HG02798 (cell line): Measurements from ENCODE around the gene ARHGAP33.

Experiments used
- ATAC-seq: cut with Tn5 transposase; IDR thresholded peaks from one replicate; pipeline ENCODE4 v1.9.1; 2021; ENCODE audit warnings: mild to moderate bottlenecking; ENCODE audit not compliant: unreplicated experiment, poor library complexity

Gene ARHGAP33

GRCh38 chr19:35775298-35776101 is at the start of gene ARHGAP33:
ARHGAP33 (plus strand) TSS chr19:35775564; CDS start chr19:35775659, 95 bp downstream.
- ATAC-seq = peak; percentile 98

GRCh38 chr19:35727053-35727955 is 48.1 kb upstream of the ARHGAP33 start:
- no peak for ATAC-seq

GRCh38 chr19:35727956-35728706 is 47.2 kb upstream of the ARHGAP33 start:
- ATAC-seq = no peak

- ATAC-seq = no peak
Observed at GRCh38 chr19:35729021-35729420, 46.3 kb upstream of the ARHGAP33 start.

- no peak for ATAC-seq
Observed at GRCh38 chr19:35729763-35730162, 45.6 kb upstream of the ARHGAP33 start.

GRCh38 chr19:35730326-35730725 is 45.0 kb upstream of the ARHGAP33 start:
- ATAC-seq = no peak

GRCh38 chr19:35731353-35731752 is 44.0 kb upstream of the ARHGAP33 start:
- no peak for ATAC-seq

GRCh38 chr19:35731779-35732405 is 43.5 kb upstream of the ARHGAP33 start:
- no peak for ATAC-seq

GRCh38 chr19:35732540-35733179 is 42.7 kb upstream of the ARHGAP33 start:
- no peak for ATAC-seq

GRCh38 chr19:35733180-35734125 is 41.9 kb upstream of the ARHGAP33 start:
- no peak for ATAC-seq

- no peak for ATAC-seq
Observed at GRCh38 chr19:35734273-35734672, 41.1 kb upstream of the ARHGAP33 start.

GRCh38 chr19:35734889-35735288 is 40.5 kb upstream of the ARHGAP33 start:
- ATAC-seq = no peak

- ATAC-seq = no peak
Observed at GRCh38 chr19:35736913-35737886, 38.2 kb upstream of the ARHGAP33 start.

- no peak for ATAC-seq
Observed at GRCh38 chr19:35738021-35738886, 37.1 kb upstream of the ARHGAP33 start.

- ATAC-seq = no peak
Observed at GRCh38 chr19:35738887-35739229, 36.5 kb upstream of the ARHGAP33 start.

GRCh38 chr19:35739275-35740107 is 35.9 kb upstream of the ARHGAP33 start:
- ATAC-seq = no peak
